Neural cell (in vitro differentiated cells): Measurements from ENCODE around the gene IGSF21. TPM values are rescaled to one million over a fixed set of nuclear protein-coding genes. Genes with fewer than 3 reads are reported as not detected.

Experiments used
- H2AFZ ChIP-seq: fragments of 200-600, 300-800 bp; sonication (generic), shearing (Covaris generic); 2 replicates; pipeline ENCODE4 v1.6.0; 2014; ENCODE audit warnings: low read depth, mild to moderate bottlenecking, antibody characterized with exemption, low read length, moderate library complexity
- H3F3A ChIP-seq: fragments of 200-600 bp; shearing (Covaris generic); 2 replicates; pipeline ENCODE4 v1.6.1; 2016; ENCODE audit warnings: mild to moderate bottlenecking, moderate library complexity, mixed read lengths, antibody characterized with exemption, low read length; ENCODE audit not compliant: insufficient read depth, poor library complexity, severe bottlenecking
- H3K27ac ChIP-seq: fragments of 200-600, 300-800 bp; sonication (generic), shearing (Covaris generic); 2 replicates; pipeline ENCODE4 v1.5.1; 2014; ENCODE audit warnings: mild to moderate bottlenecking, low read length, moderate library complexity
- H3K27me3 ChIP-seq: fragments of 300-800, 200-600 bp; sonication (generic), shearing (Covaris generic); 2 replicates; pipeline ENCODE4 v1.6.0; 2014; ENCODE audit warnings: mild to moderate bottlenecking, low read depth, low read length, moderate library complexity; ENCODE audit not compliant: insufficient read depth
- H3K36me3 ChIP-seq: fragments of 300-800, 200-600 bp; sonication (generic), shearing (Covaris generic); 2 replicates; pipeline ENCODE4 v1.5.1; 2014; ENCODE audit warnings: mild to moderate bottlenecking, antibody characterized with exemption, low read length, moderate library complexity; ENCODE audit not compliant: insufficient read depth
- H3K4me2 ChIP-seq: fragments of 300-800, 200-600 bp; sonication (generic), shearing (Covaris generic); 2 replicates; pipeline ENCODE4 v1.6.0; 2014; ENCODE audit warnings: mild to moderate bottlenecking, low read length
- H3K4me3 ChIP-seq: fragments of 300-800, 200-600 bp; sonication (generic), shearing (Covaris generic); 2 replicates; pipeline ENCODE4 v1.5.1; 2014; ENCODE audit warnings: mild to moderate bottlenecking, low read length, moderate library complexity
- H3K79me2 ChIP-seq: fragments of 200-600 bp; shearing (Covaris generic); replicated peaks from 2 replicates; pipeline ENCODE4 v1.6.0; 2014; ENCODE audit warnings: mild to moderate bottlenecking, low read length, moderate library complexity; ENCODE audit not compliant: insufficient read depth
- H3K9ac ChIP-seq: fragments of 300-800, 200-600 bp; sonication (generic), shearing (Covaris generic); 2 replicates; pipeline ENCODE4 v1.6.1; 2016; ENCODE audit warnings: mild to moderate bottlenecking, low read length, mixed read lengths
- H3K9me2 ChIP-seq: fragments of 200-600 bp; shearing (Covaris generic); 2 replicates; pipeline ENCODE4 v1.6.1; 2016; ENCODE audit warnings: mild to moderate bottlenecking, low read length, mixed read lengths; ENCODE audit not compliant: insufficient read depth
- H3K9me3 ChIP-seq: fragments of 200-600, 300-800 bp; sonication (generic), shearing (Covaris generic); 2 replicates; pipeline ENCODE4 v1.6.1; 2016; ENCODE audit warnings: mild to moderate bottlenecking, mixed run types, low read length, moderate library complexity, mixed read lengths
- H4K20me1 ChIP-seq: fragments of 200-600 bp; shearing (Covaris generic); 2 replicates; pipeline ENCODE4 v1.6.1; 2016; ENCODE audit warnings: mild to moderate bottlenecking, mixed run types; ENCODE audit not compliant: insufficient read depth
- CTCF ChIP-seq: fragments of 450-650 bp; IDR thresholded peaks from 2 replicates; pipeline ENCODE4 v1.5.1; 2014; ENCODE audit warnings: antibody characterized with exemption, mild to moderate bottlenecking, moderate library complexity; ENCODE audit not compliant: poor library complexity, severe bottlenecking
- EP300 ChIP-seq: fragments of 450-650 bp; conservative IDR thresholded peaks from 2 replicates; pipeline ENCODE4 v1.6.1; 2014; ENCODE audit warnings: antibody characterized with exemption, mild to moderate bottlenecking, moderate library complexity; ENCODE audit not compliant: poor library complexity, severe bottlenecking
- EZH2 ChIP-seq: fragments of 200-600, 300-800 bp; shearing (Covaris generic), sonication (generic); IDR thresholded peaks from 2 replicates; pipeline ENCODE4 v1.6.1; 2014; ENCODE audit warnings: antibody characterized with exemption, low read length, borderline replicate concordance, mild to moderate bottlenecking; ENCODE audit not compliant: insufficient read depth, poor library complexity, severe bottlenecking
- MXI1 ChIP-seq: fragments of 450-650 bp; conservative IDR thresholded peaks from 2 replicates; pipeline ENCODE4 v1.6.1; 2014; ENCODE audit warnings: antibody characterized with exemption, mild to moderate bottlenecking; ENCODE audit not compliant: poor library complexity, severe bottlenecking
- RAD21 ChIP-seq: fragments of 450-650 bp; conservative IDR thresholded peaks from 2 replicates; pipeline ENCODE4 v1.6.1; 2014; ENCODE audit warnings: antibody characterized with exemption, mild to moderate bottlenecking, moderate library complexity
- REST ChIP-seq: IDR thresholded peaks from 2 replicates; pipeline ENCODE4 v1.6.1; 2012; ENCODE audit warnings: borderline replicate concordance
- SMC3 ChIP-seq: fragments of 450-650 bp; conservative IDR thresholded peaks from 2 replicates; pipeline ENCODE4 v1.6.1; 2014; ENCODE audit warnings: antibody characterized with exemption, mild to moderate bottlenecking, moderate library complexity; ENCODE audit not compliant: poor library complexity
- TAF1 ChIP-seq: IDR thresholded peaks from 2 replicates; pipeline ENCODE4 v1.6.1; 2012; ENCODE audit warnings: low read depth
- polyA plus RNA-seq: library from polyadenylated mRNA; depleted of rRNA; stranded (reverse); fragments of >200 nt; gene quantifications from 2 replicates; pipeline ENCODE4 v1.2.3, GENCODE V29; 2014

IGSF21 gene
- polyA plus RNA-seq, 1 donor from 2014 or later = 2.4 TPM

DNA sequence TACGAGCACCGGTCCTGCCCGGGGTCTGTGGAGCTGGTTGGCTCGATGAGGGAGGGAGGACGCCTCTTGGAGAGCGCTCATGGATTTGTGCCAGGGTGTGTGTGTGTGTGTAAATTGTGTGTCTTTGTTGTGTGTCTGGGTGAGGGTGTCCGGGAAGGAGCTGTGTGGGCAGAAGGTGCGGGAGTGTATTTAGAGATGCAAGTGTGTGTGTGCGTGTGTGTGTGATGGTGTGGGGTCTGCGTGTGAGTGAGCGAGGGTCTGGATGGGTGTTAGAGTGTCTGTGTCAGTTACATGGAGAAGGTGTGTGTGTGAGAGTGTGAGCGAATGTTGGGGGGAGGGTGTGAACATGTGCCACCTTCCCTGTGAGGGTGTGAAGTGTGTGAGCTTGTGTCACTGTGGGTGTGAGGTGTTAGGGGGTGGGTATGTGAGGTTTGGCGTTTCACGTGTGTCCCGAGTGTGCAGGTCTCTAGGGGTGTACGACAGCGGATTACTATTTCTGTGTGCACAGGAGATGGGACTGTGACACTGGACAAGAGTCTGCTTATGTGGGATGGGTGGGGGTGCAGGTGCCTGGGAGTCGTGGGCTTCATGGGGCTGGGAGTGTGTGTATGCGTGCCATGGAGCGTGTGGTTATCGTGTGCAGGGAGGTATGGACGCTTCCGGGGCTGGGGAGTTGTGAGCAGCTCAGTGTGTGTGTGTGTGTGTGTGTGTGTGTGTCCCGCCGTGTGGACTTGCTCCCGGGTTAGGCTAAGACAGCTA is 880 bp downstream of the IGSF21 start:
- H4K20me1 ChIP-seq = no peaks in the 10 kb centered on the region
- H3F3A ChIP-seq = no peaks in the 10 kb centered on the region
- peaks cover 54% of the 10 kb centered on the region for H3K27me3 ChIP-seq
- H3K36me3 ChIP-seq = no peaks in the 10 kb centered on the region
- H3K27ac ChIP-seq = no peak overlapping the region
- H3K4me2 ChIP-seq = peak overlapping the region; percentile 82
- peak overlapping the region; percentile 31 for H2AFZ ChIP-seq
- no peaks in the 10 kb centered on the region for H3K9me2 ChIP-seq
- H3K9ac ChIP-seq = peak overlapping the region; percentile 63
- H3K4me3 ChIP-seq = peak overlapping the region; percentile 74
- H3K9me3 ChIP-seq = no peaks in the 10 kb centered on the region
- H3K79me2 ChIP-seq = no peaks in the 10 kb centered on the region
- no peak for TF ChIP-seq EP300
- no peak for TF ChIP-seq MXI1
- TF ChIP-seq EZH2 = no peak
- no peak for TF ChIP-seq TAF1
- no peak for TF ChIP-seq RAD21
- no peak for TF ChIP-seq SMC3
- no peak for TF ChIP-seq CTCF
- TF ChIP-seq REST = no peak

- Histone ChIP-seq H3K27ac (no peak overlapping the region), H3K4me3 (peak overlapping the region; percentile 74), H3K36me3 (no peaks in the 10 kb centered on the region), H3K9me2 (no peaks in the 10 kb centered on the region), H3K27me3 (peaks cover 54% of the 10 kb centered on the region), H3K4me2 (peak overlapping the region; percentile 82), H3K79me2 (no peaks in the 10 kb centered on the region), H3K9ac (peak overlapping the region; percentile 63), H2AFZ (no peak overlapping the region), H3K9me3 (no peaks in the 10 kb centered on the region), H4K20me1 (no peaks in the 10 kb centered on the region), H3F3A (no peaks in the 10 kb centered on the region)
- TF ChIP-seq SMC3 (no peak), TAF1 (no peak), EP300 (no peak), CTCF (no peak)
These were observed 1.6 kb downstream of the IGSF21 start for GRCh38 chr1:18109058-18109755.
